Measurements from ENCODE around the gene CPLANE2.

- no peak for TF ChIP-seq POLR2AphosphoS5 (IDR thresholded peaks at IDR 0.05)
- no peak for TF ChIP-seq POLR2A (IDR thresholded peaks at IDR 0.05)
- no peak for TF ChIP-seq EP300 (IDR thresholded peaks at IDR 0.05)
Measured at GRCh38 chr1:16196874-16197273, 40.1 kb downstream of the CPLANE2 start.

Data from sigmoid colon (tissue), 4 donors.